Vagina (tissue), 2 donors: ENCODE data around the gene MAVS. TPM values are rescaled to one million over a fixed set of nuclear protein-coding genes. Genes with fewer than 3 reads are reported as not detected.

Source experiments
- DNase-seq, 2 donors: peaks; one replicate each; pipeline ENCODE4 v3.0.0-alpha.2; 2017; ENCODE audit errors: extremely low spot score in 2 of 2
- H3K27ac ChIP-seq: fragments of 200-600 bp; sonication (generic); one replicate; pipeline ENCODE4 v1.5.1; 2019
- H3K27me3 ChIP-seq: fragments of 200-600 bp; sonication (generic); one replicate; pipeline ENCODE4 v1.5.1; 2019
- H3K36me3 ChIP-seq, 2 donors: fragments of 200-600 bp; sonication (generic); one replicate each; pipeline ENCODE4 v1.5.1; 2017 to 2019
- H3K4me1 ChIP-seq: fragments of 200-600 bp; sonication (generic); one replicate; pipeline ENCODE4 v1.5.1; 2019
- H3K4me3 ChIP-seq, 2 donors: fragments of 200-600 bp; sonication (generic); 1 replicate in 1 of 2; 2 replicates in 1 of 2; pipeline ENCODE4 v1.5.1; 2016 to 2019
- H3K9me3 ChIP-seq: fragments of 200-600 bp; sonication (generic); one replicate; pipeline ENCODE4 v1.5.1; 2019
- CTCF ChIP-seq, 3 experiments: fragments of 450-650 bp in 2 of 3; fragments of 200-600 bp in 1 of 3; sonication (generic) in 1 of 3; IDR thresholded peaks; one replicate each; pipeline ENCODE4 v1.5.1; 2017 to 2019; ENCODE audit warnings: antibody characterized with exemption in 3 of 3, mild to moderate bottlenecking in 2 of 3, moderate library complexity in 2 of 3
- POLR2A ChIP-seq, 2 donors: fragments of 450-650 bp; IDR thresholded peaks; one replicate each; pipeline ENCODE4 v1.6.1; 2017; ENCODE audit warnings: antibody characterized with exemption in 2 of 2, mild to moderate bottlenecking in 2 of 2, moderate library complexity in 2 of 2
- POLR2AphosphoS5 ChIP-seq, 2 donors: sonication (generic); formaldehyde crosslinking; IDR thresholded peaks; one replicate each; pipeline ENCODE4 v1.9.0; 2017; ENCODE audit warnings: antibody characterized with exemption in 2 of 2, mild to moderate bottlenecking in 2 of 2, low read depth in 1 of 2; ENCODE audit not compliant: insufficient read depth in 1 of 2
- intact Hi-C: fragments of 100-400 bp; cut with DNase I; formaldehyde crosslinking; loops from one replicate; pipeline ENCODE4 v1.15.1; 2023
- total RNA-seq: library from RNA; depleted of rRNA; stranded (reverse); fragments of >200 nt; gene quantifications from one replicate; pipeline ENCODE4 v1.2.3, GENCODE V29; 2016

The MAVS gene
- total RNA-seq, 1 donor from 2014 or later, result 22.1 TPM

GRCh38 chr20:3887876-3888620 lies 41.4 kb downstream of the MAVS start:
- Histone ChIP-seq H3K4me3 (peak overlapping the region; percentile 72 to 100), H3K27ac (peak overlapping the region; percentile 98), H3K27me3 (no peaks in the 10 kb centered on the region), H3K9me3 (no peaks in the 10 kb centered on the region), H3K4me1 (peaks cover 37% of the 10 kb centered on the region), H3K36me3 (no peaks in the 10 kb centered on the region)
- TF ChIP-seq CTCF (IDR thresholded peaks at IDR 0.05) (no peak), POLR2A (IDR thresholded peaks at IDR 0.05) (no peak), POLR2AphosphoS5 (IDR thresholded peaks at IDR 0.05; ENCODE audit: insufficient read depth in 1 of 2, low read depth in 1 of 2) (no peak)
- no peak for DNase-seq
- intact Hi-C loops, result loop anchor here (10.0 kb wide), 1 partner anchor 197 kb away; no protein-coding TSS in a partner anchor

DNA sequence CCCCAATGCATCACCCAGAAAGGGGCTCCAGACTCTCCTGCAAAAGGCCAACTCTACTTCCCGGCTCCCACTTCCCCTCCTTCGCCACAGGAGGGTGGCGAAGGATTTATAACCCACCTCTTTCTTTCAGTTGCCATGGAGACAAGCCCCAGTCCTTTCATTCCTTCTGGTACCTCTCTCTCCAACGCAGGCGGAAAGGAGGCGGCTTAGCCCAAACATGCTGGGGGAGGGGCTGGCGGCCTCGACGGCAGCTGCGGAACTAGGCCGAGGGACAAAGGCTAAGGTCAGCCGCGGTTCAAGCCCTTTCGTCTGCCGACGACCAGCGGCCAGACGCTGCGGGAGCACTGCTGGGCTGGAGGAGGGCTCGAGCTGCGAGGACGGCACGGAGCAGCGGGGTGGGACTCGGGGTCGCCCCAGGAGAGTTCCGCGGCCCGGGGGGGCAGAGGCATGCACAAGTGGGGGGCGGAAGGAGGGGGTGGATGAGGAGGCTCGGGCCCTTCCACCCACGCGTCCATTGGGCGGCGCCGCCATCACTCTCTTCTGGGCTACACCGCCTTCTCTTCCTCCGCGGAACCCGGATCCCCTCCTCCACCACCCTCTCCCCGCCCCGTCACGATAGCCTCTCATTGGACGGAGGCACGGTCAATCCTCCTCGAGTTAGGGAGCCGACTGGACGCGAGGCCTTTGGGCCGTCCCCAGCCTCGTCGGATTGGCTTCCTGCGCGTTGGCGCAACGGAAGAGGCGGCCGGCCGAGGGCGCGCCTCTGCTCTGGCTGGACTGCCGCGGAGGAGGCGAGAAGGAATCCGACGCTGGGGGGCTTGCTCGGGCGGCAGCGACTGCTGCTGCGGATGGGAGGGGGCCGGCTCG lies 42.2 kb downstream of the MAVS start, which contains the start of gene PANK2:
PANK2 (plus strand) TSS at position 766 of the 867 bp plus-strand sequence.
- H3K4me1 ChIP-seq, result peaks cover 45% of the 10 kb centered on the region
- peak within 1 kb of the TSS; percentile 98 for H3K27ac ChIP-seq
- no peaks in the 10 kb centered on the region for H3K36me3 ChIP-seq
- TF ChIP-seq POLR2AphosphoS5 (IDR thresholded peaks at IDR 0.05; ENCODE audit: insufficient read depth in 1 of 2, low read depth in 1 of 2) (peak; percentile 83 to 96), CTCF (IDR thresholded peaks at IDR 0.05) (peak in 2 of 3 experiments; percentile 4 to 61), POLR2A (IDR thresholded peaks at IDR 0.05) (peak in 1 of 2 donors; percentile 95)
- H3K4me3 ChIP-seq, result peak within 1 kb of the TSS; percentile 72 to 100
- intact Hi-C loops, result loop anchor here (10.0 kb wide), 1 partner anchor 196 kb away; no protein-coding TSS in a partner anchor
- DNase-seq, result peak; percentile 98
- H3K27me3 ChIP-seq, result no peaks in the 10 kb centered on the region
- H3K9me3 ChIP-seq, result no peaks in the 10 kb centered on the region

- intact Hi-C loops, result loop anchor here (10.0 kb wide), 1 partner anchor 195 kb away; no protein-coding TSS in a partner anchor
- H3K27ac ChIP-seq, result peak overlapping the region; percentile 98
- peak overlapping the region; percentile 72 to 100 for H3K4me3 ChIP-seq
- H3K9me3 ChIP-seq, result no peaks in the 10 kb centered on the region
- H3K27me3 ChIP-seq, result no peaks in the 10 kb centered on the region
- peaks cover 54% of the 10 kb centered on the region for H3K4me1 ChIP-seq
- TF ChIP-seq CTCF (IDR thresholded peaks at IDR 0.05), result no peak
- TF ChIP-seq POLR2AphosphoS5 (IDR thresholded peaks at IDR 0.05; ENCODE audit: insufficient read depth in 1 of 2, low read depth in 1 of 2), result no peak
- no peak for TF ChIP-seq POLR2A (IDR thresholded peaks at IDR 0.05)
- DNase-seq, result no peak
- no peaks in the 10 kb centered on the region for H3K36me3 ChIP-seq
Measured at GRCh38 chr20:3889489-3890397, 43.1 kb downstream of the MAVS start.

- Histone ChIP-seq H3K27ac (peak overlapping the region; percentile 98), H3K9me3 (no peaks in the 10 kb centered on the region), H3K4me3 (peak overlapping the region; percentile 72 to 100), H3K36me3 (no peaks in the 10 kb centered on the region), H3K27me3 (no peaks in the 10 kb centered on the region), H3K4me1 (peaks cover 61% of the 10 kb centered on the region)
- TF ChIP-seq POLR2A (IDR thresholded peaks at IDR 0.05), result no peak
- TF ChIP-seq CTCF (IDR thresholded peaks at IDR 0.05), result no peak
- TF ChIP-seq POLR2AphosphoS5 (IDR thresholded peaks at IDR 0.05; ENCODE audit: insufficient read depth in 1 of 2, low read depth in 1 of 2), result no peak
- no peak for DNase-seq
- intact Hi-C loops, result no loop called here
Measured at GRCh38 chr20:3890398-3890751, 43.7 kb downstream of the MAVS start.
